GM12878 (cell line): ENCODE results near the gene IGF2BP2. TPM values are rescaled to one million over a fixed set of nuclear protein-coding genes. Genes with fewer than 3 reads are reported as not detected.
"Not testable (repeated sequence)": the region's sequence is repeated elsewhere in the genome, so short reads cannot be mapped to it uniquely, and the experiment has no call there.

ENCODE experiments used
- ATAC-seq: fragments of 200-7000 bp; cut with Tn5 transposase; 3 replicates; pipeline ENCODE4 v1.9.1; 2020; ENCODE audit warnings: mild to moderate bottlenecking, moderate library complexity
- BruUV-seq: library from RNA; stranded (reverse); fragments of 400-500 nt; replicated peaks from 2 replicates; lab custom pipeline; 2021; lab: Mats Ljungman, UMichigan
- CTCF ChIA-PET: fragments of 300-600 bp; sonication (Branson Sonifier 250); formaldehyde crosslinking; extraction: SDS; loops from one replicate; lab custom pipeline; 2021; ENCODE audit warnings: inconsistent platforms; lab: Yijun Ruan, JAX
- POLR2A ChIA-PET: fragments of 350-600 bp; formaldehyde crosslinking; extraction: SDS; loops from one replicate; lab custom pipeline; 2021; ENCODE audit warnings: inconsistent platforms; lab: Charles Lee
- RAD21 ChIA-PET: fragments of 300-600 bp; sonication (Branson Sonifier 250); formaldehyde crosslinking; loops from one replicate; lab custom pipeline; 2023; ENCODE audit warnings: antibody characterized with exemption; ENCODE audit not compliant: unreplicated experiment; lab: Charles Lee
- SMC1A ChIA-PET: fragments of 300-600 bp; sonication (Branson Sonifier 250); formaldehyde crosslinking; loops from one replicate; lab custom pipeline; 2023; ENCODE audit not compliant: unreplicated experiment, uncharacterized antibody; lab: Charles Lee
- DNase-seq: peaks from one replicate; pipeline ENCODE4 v3.0.0-alpha.2; 2011; ENCODE audit warnings: low read depth, low spot score
- FAIRE-seq: peaks from 3 replicates; lab custom pipeline; 2011; peaks lifted over from hg19 to GRCh38; lab: Jason Lieb, UNC
- H2AFZ ChIP-seq: 2 replicates; pipeline ENCODE4 v1.6.0; 2011; ENCODE audit warnings: low read depth, low read length, control low read depth; ENCODE audit not compliant: control insufficient read depth
- H3K27ac ChIP-seq: 2 replicates; pipeline ENCODE4 v1.5.1; 2011; ENCODE audit warnings: control low read depth; ENCODE audit not compliant: control insufficient read depth, insufficient read depth
- H3K27me3 ChIP-seq, 2 experiments: replicated peaks in 1 of 2; 2 replicates each; pipeline versions ENCODE4 v1.6.0 to v1.6.1; 2011; ENCODE audit warnings: low read length in 1 of 2; ENCODE audit not compliant: control insufficient read depth in 2 of 2, insufficient read depth in 2 of 2
- H3K36me3 ChIP-seq, 2 experiments: 2 replicates each; pipeline ENCODE4 v1.5.1; 2011; ENCODE audit warnings: low read length in 1 of 2; ENCODE audit not compliant: control insufficient read depth in 2 of 2, insufficient read depth in 2 of 2
- H3K4me1 ChIP-seq: 2 replicates; pipeline ENCODE4 v1.6.1; 2011; ENCODE audit warnings: mild to moderate bottlenecking, low read length, moderate library complexity, mixed read lengths; ENCODE audit not compliant: control insufficient read depth, insufficient read depth
- H3K4me2 ChIP-seq: 2 replicates; pipeline ENCODE4 v1.6.0; 2011; ENCODE audit warnings: control low read depth; ENCODE audit not compliant: control insufficient read depth, insufficient read depth
- H3K4me3 ChIP-seq: fragments of 200-600 bp; sonication (generic); 2 replicates; pipeline ENCODE4 v1.5.1; 2016
- H3K79me2 ChIP-seq: 2 replicates; pipeline ENCODE4 v1.6.0; 2011; ENCODE audit warnings: low read length; ENCODE audit not compliant: control insufficient read depth, insufficient read depth
- H3K9ac ChIP-seq: 2 replicates; pipeline ENCODE4 v1.8.0; 2011; ENCODE audit warnings: low read length, control low read depth, mixed read lengths; ENCODE audit not compliant: control insufficient read depth, insufficient read depth
- H3K9me3 ChIP-seq: replicated peaks from 3 replicates; pipeline ENCODE4 v1.5.1; 2011; ENCODE audit warnings: mild to moderate bottlenecking, low read length; ENCODE audit not compliant: control insufficient read depth, insufficient read depth
- H4K20me1 ChIP-seq: 2 replicates; pipeline ENCODE4 v1.6.0; 2011; ENCODE audit not compliant: control insufficient read depth, insufficient read depth
- ATF7 ChIP-seq: fragments of 450-650 bp; IDR thresholded peaks from 2 replicates; pipeline ENCODE4 v1.6.1; 2016; ENCODE audit warnings: low read depth, mild to moderate bottlenecking
- HSF1 ChIP-seq: fragments of 150-350 bp; IDR thresholded peaks from 2 replicates; pipeline ENCODE4 v1.6.1; 2014; ENCODE audit warnings: mild to moderate bottlenecking, low read depth, low read length
- MTA2 ChIP-seq: fragments of 450-650 bp; IDR thresholded peaks from 2 replicates; pipeline ENCODE4 v1.6.1; 2016; ENCODE audit warnings: low read depth, mild to moderate bottlenecking, moderate library complexity
- RUNX3 ChIP-seq: IDR thresholded peaks from 2 replicates; pipeline ENCODE4 v1.6.1; 2012; ENCODE audit warnings: low read length, inconsistent platforms
- SKIL ChIP-seq: fragments of 450-650 bp; IDR thresholded peaks from 2 replicates; pipeline ENCODE4 v1.6.1; 2017; ENCODE audit warnings: mild to moderate bottlenecking, low read depth, inconsistent platforms; ENCODE audit not compliant: poor library complexity, severe bottlenecking
- TARDBP ChIP-seq: IDR thresholded peaks from 2 replicates; pipeline ENCODE4 v1.6.1; 2016; ENCODE audit warnings: borderline replicate concordance
- WGBS: methylation state at CpG from one replicate; pipeline ENCODE4 v1.1.6; 2016; ENCODE audit warnings: low lambda C conversion rate; ENCODE audit not compliant: insufficient replicate concordance, insufficient coverage; ENCODE audit errors: missing lambda C conversion rate; 5-methylcytosine and 5-hydroxymethylcytosine counted together
- in situ Hi-C: fragments of 300-500 bp; cut with MboI; formaldehyde crosslinking; loops from 9 replicates; pipeline ENCODE4 v1.14.3; 2018; ENCODE audit warnings: mixed read lengths
- intact Hi-C: fragments of 100-400 bp; cut with micrococcal nuclease; formaldehyde crosslinking; loops from one replicate; pipeline ENCODE4 v1.14.2; 2022; ENCODE audit not compliant: unreplicated experiment
- polyA plus RNA-seq, 11 experiments: library from polyadenylated mRNA; depleted of rRNA in 4 of 11; unstranded in 6 of 11; stranded (reverse) in 5 of 11; fragments of >200 nt; fragmentation: Nextera tagmentation in 4 of 11; fragmentation: Illumina TruSeq in 1 of 11; extraction: Ambion mirVana in 4 of 11; extraction: Trizol in 1 of 11; gene quantifications; 1 replicate in 1 of 11; 2 replicates in 10 of 11; pipeline versions ENCODE4 v1.2.1 to v1.2.3, GENCODE V29; 2011 to 2016; ENCODE audit warnings: inconsistent platforms in 2 of 11, missing spikeins in 2 of 11, low read depth in 1 of 11
- total RNA-seq, 4 experiments: library from RNA; depleted of rRNA in 3 of 4; stranded (reverse); fragments of >200 nt in 3 of 4; fragmentation: Illumina TruSeq in 1 of 4; extraction: Trizol in 1 of 4; gene quantifications; 2 replicates each; pipeline versions ENCODE4 v1.2.1 to v1.2.3, GENCODE V29; 2013 to 2021
- TF ChIP-seq, protein P1 (sequence below): IDR thresholded peaks from 2 replicates; pipeline ENCODE4 v1.6.1; 2012; ENCODE audit warnings: improper control_type of control experiment, low read depth, low read length; ENCODE audit not compliant: insufficient replicate concordance

Gene IGF2BP2
- total and polyA plus RNA-seq, 10 of the 15 experiments (the other 5 are each of a cell fraction or from before 2014, with no cell fraction given): 0.25 to 0.72 TPM; not detected in 8

GRCh38 chr3:185699927-185700326 is 124.9 kb downstream of the IGF2BP2 start (continued):
- no peak for TF ChIP-seq RUNX3
- TF ChIP-seq SKIL: no peak
- no peak for TF ChIP-seq ATF7
- TF ChIP-seq, protein P1, sequence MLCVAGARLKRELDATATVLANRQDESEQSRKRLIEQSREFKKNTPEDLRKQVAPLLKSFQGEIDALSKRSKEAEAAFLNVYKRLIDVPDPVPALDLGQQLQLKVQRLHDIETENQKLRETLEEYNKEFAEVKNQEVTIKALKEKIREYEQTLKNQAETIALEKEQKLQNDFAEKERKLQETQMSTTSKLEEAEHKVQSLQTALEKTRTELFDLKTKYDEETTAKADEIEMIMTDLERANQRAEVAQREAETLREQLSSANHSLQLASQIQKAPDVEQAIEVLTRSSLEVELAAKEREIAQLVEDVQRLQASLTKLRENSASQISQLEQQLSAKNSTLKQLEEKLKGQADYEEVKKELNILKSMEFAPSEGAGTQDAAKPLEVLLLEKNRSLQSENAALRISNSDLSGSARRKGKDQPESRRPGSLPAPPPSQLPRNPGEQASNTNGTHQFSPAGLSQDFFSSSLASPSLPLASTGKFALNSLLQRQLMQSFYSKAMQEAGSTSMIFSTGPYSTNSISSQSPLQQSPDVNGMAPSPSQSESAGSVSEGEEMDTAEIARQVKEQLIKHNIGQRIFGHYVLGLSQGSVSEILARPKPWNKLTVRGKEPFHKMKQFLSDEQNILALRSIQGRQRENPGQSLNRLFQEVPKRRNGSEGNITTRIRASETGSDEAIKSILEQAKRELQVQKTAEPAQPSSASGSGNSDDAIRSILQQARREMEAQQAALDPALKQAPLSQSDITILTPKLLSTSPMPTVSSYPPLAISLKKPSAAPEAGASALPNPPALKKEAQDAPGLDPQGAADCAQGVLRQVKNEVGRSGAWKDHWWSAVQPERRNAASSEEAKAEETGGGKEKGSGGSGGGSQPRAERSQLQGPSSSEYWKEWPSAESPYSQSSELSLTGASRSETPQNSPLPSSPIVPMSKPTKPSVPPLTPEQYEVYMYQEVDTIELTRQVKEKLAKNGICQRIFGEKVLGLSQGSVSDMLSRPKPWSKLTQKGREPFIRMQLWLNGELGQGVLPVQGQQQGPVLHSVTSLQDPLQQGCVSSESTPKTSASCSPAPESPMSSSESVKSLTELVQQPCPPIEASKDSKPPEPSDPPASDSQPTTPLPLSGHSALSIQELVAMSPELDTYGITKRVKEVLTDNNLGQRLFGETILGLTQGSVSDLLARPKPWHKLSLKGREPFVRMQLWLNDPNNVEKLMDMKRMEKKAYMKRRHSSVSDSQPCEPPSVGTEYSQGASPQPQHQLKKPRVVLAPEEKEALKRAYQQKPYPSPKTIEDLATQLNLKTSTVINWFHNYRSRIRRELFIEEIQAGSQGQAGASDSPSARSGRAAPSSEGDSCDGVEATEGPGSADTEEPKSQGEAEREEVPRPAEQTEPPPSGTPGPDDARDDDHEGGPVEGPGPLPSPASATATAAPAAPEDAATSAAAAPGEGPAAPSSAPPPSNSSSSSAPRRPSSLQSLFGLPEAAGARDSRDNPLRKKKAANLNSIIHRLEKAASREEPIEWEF: no peak
- TF ChIP-seq MTA2: no peak
- TF ChIP-seq HSF1: no peak
- no peak for TF ChIP-seq TARDBP

DNA sequence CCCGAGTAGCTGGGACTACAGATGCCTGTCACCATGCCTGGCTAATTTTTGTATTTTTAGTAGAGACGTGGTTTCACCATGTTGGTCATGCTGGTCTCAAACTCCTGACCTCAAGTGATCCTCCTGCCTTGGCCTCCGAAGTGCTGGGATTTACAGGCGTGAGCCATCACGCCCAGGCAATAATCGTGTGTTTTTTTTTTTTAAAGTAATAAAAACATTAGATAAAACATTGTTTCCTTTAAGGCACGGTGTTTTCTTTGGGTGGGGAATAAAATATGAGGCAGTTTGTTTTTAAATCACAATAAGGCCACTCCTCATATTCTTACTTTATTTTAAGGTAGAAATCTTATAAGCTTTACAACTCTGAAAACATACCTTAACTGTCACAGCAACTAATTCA is 127.6 kb downstream of the IGF2BP2 start:
- H3K4me1 ChIP-seq, ATAC-seq, BruUV-seq, H4K20me1 ChIP-seq, H3K9ac ChIP-seq, FAIRE-seq, CTCF ChIA-PET, POLR2A ChIA-PET, H3K4me2 ChIP-seq, H3K79me2 ChIP-seq, H3K27ac ChIP-seq, DNase-seq, H3K27me3 ChIP-seq, intact Hi-C loops, H3K9me3 ChIP-seq, in situ Hi-C loops, H2AFZ ChIP-seq, H3K4me3 ChIP-seq, H3K36me3 ChIP-seq, RAD21 ChIA-PET: not testable (repeated sequence)
- SMC1A ChIA-PET: interaction anchor here (1.4 kb wide), 1 partner anchor 27 kb away, joined by 4 read pairs; no protein-coding TSS in a partner anchor
- WGBS: 16% methylated on average over 7 of the region's 7 CpGs
